K562 (cell line): ENCODE measurements around the gene SAP25. TPM values are rescaled to one million over a fixed set of nuclear protein-coding genes. Genes with fewer than 3 reads are reported as not detected.

ENCODE experiments used
- ATAC-seq: fragments of 200-7000 bp; cut with Tn5 transposase; 3 replicates; pipeline ENCODE4 v1.9.1; 2020; ENCODE audit warnings: moderate library complexity
- BruUV-seq: library from RNA; stranded (reverse); fragments of 400-500 nt; replicated peaks from 2 replicates; lab custom pipeline; 2021; lab: Mats Ljungman, UMichigan
- CTCF ChIA-PET: fragments of 300-600 bp; formaldehyde crosslinking; extraction: SDS; loops from one replicate; lab custom pipeline; 2021; ENCODE audit warnings: low intra/inter-chr PET ratio; lab: Yijun Ruan, JAX
- POLR2A ChIA-PET: fragments of 300-600, 350-650 bp; sonication (Branson Sonifier 250); formaldehyde crosslinking; extraction: SDS; loops from one replicate; lab custom pipeline; 2021; ENCODE audit warnings: antibody characterized with exemption, inconsistent platforms; lab: Yijun Ruan, JAX
- DNase-seq, 4 experiments: peaks; one replicate each; pipeline versions ENCODE4 v3.0.0 to v3.0.0-alpha.2; 2011 to 2018; ENCODE audit warnings: low spot score in 3 of 4, mixed read lengths in 3 of 4; ENCODE audit errors: extremely low read depth in 1 of 4
- FAIRE-seq: peaks from 2 replicates; lab custom pipeline; 2011; peaks lifted over from hg19 to GRCh38; lab: Jason Lieb, UNC
- H2AFZ ChIP-seq: 2 replicates; pipeline ENCODE4 v1.6.0; 2011; ENCODE audit warnings: low read depth, low read length, control low read depth, inconsistent platforms
- H3K27ac ChIP-seq: fragments of 200-600 bp; 3 replicates; pipeline ENCODE4 v1.8.0; 2011; ENCODE audit warnings: low read depth, mild to moderate bottlenecking, control low read depth, inconsistent platforms, low read length, moderate library complexity, mixed read lengths; ENCODE audit errors: extremely low read depth
- H3K27me3 ChIP-seq, 2 experiments: fragments of 300-600 bp in 1 of 2; 2 replicates in 1 of 2; 3 replicates in 1 of 2; pipeline versions ENCODE4 v1.6.0 to v1.8.0; 2011; ENCODE audit warnings: inconsistent platforms in 2 of 2, low read length in 2 of 2, mild to moderate bottlenecking in 1 of 2, mixed read lengths in 1 of 2, moderate library complexity in 1 of 2; ENCODE audit not compliant: control insufficient read depth in 2 of 2, insufficient read depth in 2 of 2
- H3K36me3 ChIP-seq: fragments of 300-600 bp; 3 replicates; pipeline ENCODE4 v1.8.0; 2011; ENCODE audit warnings: mild to moderate bottlenecking, low read length, inconsistent platforms; ENCODE audit not compliant: control insufficient read depth, insufficient read depth
- H3K4me1 ChIP-seq, 2 experiments: fragments of 200-600 bp in 1 of 2; replicated peaks in 1 of 2; 2 replicates in 1 of 2; 3 replicates in 1 of 2; pipeline versions ENCODE4 v1.5.1 to v1.8.0; 2011; ENCODE audit warnings: inconsistent platforms in 2 of 2, low read length in 2 of 2, mild to moderate bottlenecking in 1 of 2, mixed read lengths in 1 of 2, moderate library complexity in 1 of 2; ENCODE audit not compliant: control insufficient read depth in 2 of 2, insufficient read depth in 2 of 2
- H3K4me2 ChIP-seq: 2 replicates; pipeline ENCODE4 v1.6.1; 2011; ENCODE audit warnings: low read length, control low read depth, inconsistent platforms, mixed read lengths; ENCODE audit not compliant: insufficient read depth
- H3K4me3 ChIP-seq: fragments of 200-600 bp; sonication (generic), shearing (Covaris generic); 2 replicates; pipeline ENCODE4 v1.5.1; 2016; ENCODE audit warnings: control low read depth, inconsistent platforms
- H3K79me2 ChIP-seq: fragments of 200-600 bp; 3 replicates; pipeline ENCODE4 v1.8.0; 2011; ENCODE audit warnings: low read length, inconsistent platforms; ENCODE audit not compliant: control insufficient read depth, insufficient read depth
- H3K9ac ChIP-seq, 2 experiments: 2 replicates each; pipeline versions ENCODE4 v1.6.0 to v1.6.1; 2011; ENCODE audit warnings: low read depth in 2 of 2, low read length in 2 of 2, control low read depth in 1 of 2, inconsistent platforms in 1 of 2, mild to moderate bottlenecking in 1 of 2, mixed read lengths in 1 of 2; ENCODE audit not compliant: insufficient read depth in 1 of 2
- H3K9me1 ChIP-seq: one replicate; pipeline ENCODE4 v1.6.0; 2011; ENCODE audit warnings: inconsistent platforms, mild to moderate bottlenecking, low read length, moderate library complexity; ENCODE audit not compliant: control insufficient read depth, insufficient read depth
- H3K9me3 ChIP-seq: replicated peaks from 2 replicates; pipeline ENCODE4 v1.5.1; 2011; ENCODE audit warnings: low read depth, low read length, inconsistent platforms; ENCODE audit not compliant: control insufficient read depth, insufficient read depth
- H4K20me1 ChIP-seq: replicated peaks from 2 replicates; pipeline ENCODE4 v1.6.1; 2011; ENCODE audit warnings: low read length, inconsistent platforms, mixed read lengths; ENCODE audit not compliant: control insufficient read depth, insufficient read depth
- BCL6 ChIP-seq: fragments of 250-450 bp; sonication (Bioruptor Pico); IDR thresholded peaks from 2 replicates; pipeline ENCODE4 v1.4.0; 2020
- ELF1 ChIP-seq: fragments of 200-800 bp; sonication (Bioruptor generic); IDR thresholded peaks from 2 replicates; pipeline ENCODE4 v1.6.1; 2016; ENCODE audit warnings: missing genetic modification characterization, missing compliant biosample characterization
- ETV5 ChIP-seq: sonication (generic); formaldehyde crosslinking; IDR thresholded peaks from 2 replicates; pipeline ENCODE4 v1.4.0; 2020; ENCODE audit warnings: low read depth, mild to moderate bottlenecking, missing genetic modification reagents
- FOXJ2 ChIP-seq: fragments of 200-800 bp; sonication (Bioruptor generic); IDR thresholded peaks from 2 replicates; pipeline ENCODE4 v1.6.1; 2016; ENCODE audit warnings: missing genetic modification characterization, missing compliant biosample characterization
- FOXJ3 ChIP-seq: sonication (generic); formaldehyde crosslinking; IDR thresholded peaks from 2 replicates; pipeline ENCODE4 v1.4.0; 2020; ENCODE audit warnings: mild to moderate bottlenecking, missing genetic modification reagents
- FOXK1 ChIP-seq: sonication (generic); formaldehyde crosslinking; IDR thresholded peaks from 2 replicates; pipeline ENCODE4 v1.8.0; 2022; ENCODE audit warnings: missing genetic modification reagents, mild to moderate bottlenecking, borderline replicate concordance
- HNRNPH1 ChIP-seq: fragments of 200-400 bp; formaldehyde crosslinking; optimal IDR thresholded peaks from 2 replicates; pipeline ENCODE3; 2017; ENCODE audit warnings: low read depth, mild to moderate bottlenecking, low read length, moderate library complexity
- NFXL1 ChIP-seq: fragments of 450-650 bp; formaldehyde crosslinking; IDR thresholded peaks from 2 replicates; pipeline ENCODE4 v1.4.0; 2021; ENCODE audit warnings: mild to moderate bottlenecking
- NR2F6 ChIP-seq: fragments of 450-650 bp; formaldehyde crosslinking; IDR thresholded peaks from 2 replicates; pipeline ENCODE4 v1.4.0; 2020; ENCODE audit warnings: mild to moderate bottlenecking
- PTRF ChIP-seq: fragments of 450-650 bp; IDR thresholded peaks from 2 replicates; pipeline ENCODE4 v1.6.1; 2016; ENCODE audit warnings: mild to moderate bottlenecking, missing genetic modification characterization, missing compliant biosample characterization
- RAD51 ChIP-seq: fragments of 450-650 bp; IDR thresholded peaks from 2 replicates; pipeline ENCODE4 v1.7.1; 2016; ENCODE audit warnings: low read depth, mild to moderate bottlenecking, borderline replicate concordance
- SP1 ChIP-seq: sonication (generic); formaldehyde crosslinking; IDR thresholded peaks from 2 replicates; pipeline ENCODE4 v1.8.1; 2022; ENCODE audit warnings: mild to moderate bottlenecking, missing genetic modification reagents
- STAG1 ChIP-seq: sonication (generic); formaldehyde crosslinking; IDR thresholded peaks from 2 replicates; pipeline ENCODE4 v1.5.0; 2020; ENCODE audit warnings: missing genetic modification reagents, borderline replicate concordance
- TAF15 ChIP-seq: fragments of 200-400 bp; formaldehyde crosslinking; IDR thresholded peaks from 2 replicates; pipeline ENCODE4 v1.6.1; 2017; ENCODE audit warnings: mild to moderate bottlenecking, low read depth, low read length, moderate library complexity
- TCFL5 ChIP-seq: fragments of 250-450 bp; sonication (Bioruptor Pico); conservative IDR thresholded peaks from 2 replicates; pipeline ENCODE4 v1.6.1; 2021; ENCODE audit warnings: mild to moderate bottlenecking, moderate library complexity, matching md5 sums
- TEAD4 ChIP-seq, 2 experiments: sonication (generic) in 1 of 2; formaldehyde crosslinking in 1 of 2; IDR thresholded peaks; 2 replicates each; pipeline versions ENCODE4 v1.6.1 to v1.8.0; 2012 to 2022; ENCODE audit warnings: borderline replicate concordance in 1 of 2, inconsistent platforms in 1 of 2, low read length in 1 of 2, mild to moderate bottlenecking in 1 of 2, missing genetic modification reagents in 1 of 2
- THRA ChIP-seq: fragments of 450-650 bp; IDR thresholded peaks from 2 replicates; pipeline ENCODE4 v1.6.1; 2017; ENCODE audit warnings: mild to moderate bottlenecking, moderate library complexity
- YY1 ChIP-seq, 3 experiments: IDR thresholded peaks; 2 replicates each; pipeline ENCODE4 v1.6.1; 2011; ENCODE audit warnings: low read length in 2 of 3, mild to moderate bottlenecking in 2 of 3, moderate library complexity in 2 of 3, borderline replicate concordance in 1 of 3, control low read depth in 1 of 3, low read depth in 1 of 3; ENCODE audit not compliant: insufficient read depth in 3 of 3, insufficient replicate concordance in 2 of 3, control insufficient read depth in 1 of 3, insufficient read length in 1 of 3; ENCODE audit errors: extremely low read depth in 1 of 3
- ZNF347 ChIP-seq: fragments of 450-650 bp; formaldehyde crosslinking; IDR thresholded peaks from 2 replicates; pipeline ENCODE4 v1.4.0; 2020; ENCODE audit warnings: low read depth, mild to moderate bottlenecking, moderate library complexity
- WGBS: fragments of 100-300 bp; shearing (Covaris generic); methylation state at CpG from one replicate; pipeline ENCODE4 v1.1.6; 2016; ENCODE audit warnings: low coverage, mixed read lengths; ENCODE audit not compliant: insufficient coverage; ENCODE audit errors: missing lambda C conversion rate; 5-methylcytosine and 5-hydroxymethylcytosine counted together
- in situ Hi-C: fragments of 300-500 bp; cut with MboI; formaldehyde crosslinking; loops from 4 replicates; pipeline ENCODE4 v1.15.0; 2018; ENCODE audit warnings: inconsistent platforms, mixed read lengths
- intact Hi-C: fragments of 100-400 bp; cut with micrococcal nuclease; formaldehyde crosslinking; loops from 2 replicates; pipeline ENCODE4 v1.14.2; 2022
- polyA plus RNA-seq, 8 experiments: library from polyadenylated mRNA; depleted of rRNA in 4 of 8; stranded (reverse) in 5 of 8; unstranded in 3 of 8; fragments of >200 nt; fragmentation: Nextera tagmentation in 2 of 8; fragmentation: Illumina TruSeq in 1 of 8; extraction: Ambion mirVana in 2 of 8; extraction: Trizol in 1 of 8; gene quantifications; 2 replicates each; pipeline versions ENCODE4 v1.2.1 to v1.2.3, GENCODE V29; 2011 to 2014; ENCODE audit warnings: inconsistent platforms in 1 of 8, missing spikeins in 1 of 8
- total RNA-seq, 7 experiments: library from RNA; depleted of rRNA in 6 of 7; stranded (reverse); fragments of >200 nt in 6 of 7; fragmentation: Illumina TruSeq in 2 of 7; extraction: Trizol in 2 of 7; gene quantifications; 2 replicates each; pipeline versions ENCODE4 v1.2.1 to v1.2.3, GENCODE V29; 2011 to 2021; ENCODE audit warnings: low replicate concordance in 1 of 7
- TF ChIP-seq, protein P1 (sequence below), 2 experiments: fragments of 450-650 bp; IDR thresholded peaks; 2 replicates each; pipeline ENCODE4 v1.6.1; 2016

The SAP25 gene
- total and polyA plus RNA-seq, 9 of the 15 experiments (the other 6 are each of a cell fraction or from before 2014, with no cell fraction given), result 0.13 to 5.3 (median 0.78) TPM; not detected in 1

DNA sequence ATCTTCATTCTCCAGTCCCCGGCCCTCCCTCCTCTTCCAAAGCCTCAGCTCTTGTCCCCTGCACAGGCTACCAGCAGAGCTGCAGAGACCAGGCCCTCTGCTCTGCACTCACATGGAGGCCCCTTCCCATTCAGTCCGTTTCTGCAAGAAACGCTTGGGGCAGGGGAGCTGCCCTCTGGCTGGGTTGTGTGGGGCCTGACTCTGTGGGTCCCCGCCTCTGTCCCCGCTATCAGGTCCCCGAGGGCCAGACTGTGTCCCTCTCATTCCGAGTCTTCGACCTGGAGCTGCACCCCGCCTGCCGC is 30.0 kb upstream of the SAP25 start:
- in situ Hi-C loops (no loop called here), intact Hi-C loops (loop anchor here (2.0 kb wide), 2 partner anchors 69 to 89 kb away; partner anchors contain the start of gene GNB2)
- peak overlapping the region; percentile 58 for H3K4me3 ChIP-seq
- H3K9ac ChIP-seq, result peak overlapping the region; percentile 23 to 89; a peak in 2 of 4 replicates
- 17% methylated on average over 10 of the region's 10 CpGs for WGBS
- FAIRE-seq, result peak; percentile 26
- ATAC-seq, result peak; percentile 1
- peak overlapping the region; percentile 95 for H2AFZ ChIP-seq
- ChIA-PET CTCF (interaction anchor here (0.8 kb wide), 1 partner anchor 88 kb away, joined by 3 read pairs; no protein-coding TSS in a partner anchor), POLR2A (interaction anchor here (0.5 to 1.6 kb wide), 6 partner anchors 14 to 80 kb away, joined by 3 to 7 read pairs (median 3); partner anchors contain the start of genes FBXO24 and LRCH4)
- BruUV-seq, result TSS peak; percentile 69
- DNase-seq, result peak in 1 of 4 experiments; percentile 42
- no peaks in the 10 kb centered on the region for H4K20me1 ChIP-seq
- H3K27me3 ChIP-seq, result no peaks in the 10 kb centered on the region
- peak overlapping the region; percentile 89 for H3K4me2 ChIP-seq
- peaks cover 5% of the 10 kb centered on the region; the same call in 1 of the 3 replicates for H3K79me2 ChIP-seq
- H3K9me3 ChIP-seq, result no peaks in the 10 kb centered on the region
- H3K9me1 ChIP-seq, result peaks cover 5% of the 10 kb centered on the region
- no peaks in the 10 kb centered on the region for H3K36me3 ChIP-seq
- H3K4me1 ChIP-seq, result peaks cover 35 to 65% of the 10 kb centered on the region in 2 experiments
- H3K27ac ChIP-seq, result peak overlapping the region; percentile 54
- TF ChIP-seq FOXJ3 (CRISPR knock-in tag) (no peak), ZNF347 (CRISPR knock-in tag) (no peak), TAF15 (no peak), NR2F6 (no peak), BCL6 (no peak), FOXK1 (CRISPR knock-in tag) (no peak), NFXL1 (CRISPR knock-in tag) (no peak), ETV5 (no peak), SP1 (0 out of 2 replicates have a peak, but pooled peaks have one; percentile 19), RAD51 (no peak), YY1 (IDR thresholded peaks at IDR 0.05; ENCODE audit: borderline replicate concordance in 1 of 3, control insufficient read depth in 1 of 3, extremely low read depth in 1 of 3, insufficient read depth in 3 of 3, insufficient read length in 1 of 3, insufficient replicate concordance in 2 of 3, low read depth in 1 of 3, low read length in 2 of 3) (peak in 1 of 3 experiments; percentile 2), PTRF (tag) (no peak), STAG1 (CRISPR knock-in tag) (no peak), FOXJ2 (tag) (no peak), HNRNPH1 (no peak), TEAD4 (IDR thresholded peaks at IDR 0.05; ENCODE audit: low read length) (no peak), TEAD4 (CRISPR knock-in tag; IDR thresholded peaks at IDR 0.05; ENCODE audit: borderline replicate concordance) (no peak), TCFL5 (CRISPR knock-in tag) (no peak), THRA (no peak), ELF1 (no peak)
- TF ChIP-seq, protein P1, sequence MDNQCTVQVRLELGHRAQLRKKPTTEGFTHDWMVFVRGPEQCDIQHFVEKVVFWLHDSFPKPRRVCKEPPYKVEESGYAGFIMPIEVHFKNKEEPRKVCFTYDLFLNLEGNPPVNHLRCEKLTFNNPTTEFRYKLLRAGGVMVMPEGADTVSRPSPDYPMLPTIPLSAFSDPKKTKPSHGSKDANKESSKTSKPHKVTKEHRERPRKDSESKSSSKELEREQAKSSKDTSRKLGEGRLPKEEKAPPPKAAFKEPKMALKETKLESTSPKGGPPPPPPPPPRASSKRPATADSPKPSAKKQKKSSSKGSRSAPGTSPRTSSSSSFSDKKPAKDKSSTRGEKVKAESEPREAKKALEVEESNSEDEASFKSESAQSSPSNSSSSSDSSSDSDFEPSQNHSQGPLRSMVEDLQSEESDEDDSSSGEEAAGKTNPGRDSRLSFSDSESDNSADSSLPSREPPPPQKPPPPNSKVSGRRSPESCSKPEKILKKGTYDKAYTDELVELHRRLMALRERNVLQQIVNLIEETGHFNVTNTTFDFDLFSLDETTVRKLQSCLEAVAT (IDR thresholded peaks at IDR 0.05), result no peak
